ENCODE data around the gene NTM.
A peak's percentile ranks its signal among the peaks of the same experiment; 100 is the strongest.

Gene NTM

DNA sequence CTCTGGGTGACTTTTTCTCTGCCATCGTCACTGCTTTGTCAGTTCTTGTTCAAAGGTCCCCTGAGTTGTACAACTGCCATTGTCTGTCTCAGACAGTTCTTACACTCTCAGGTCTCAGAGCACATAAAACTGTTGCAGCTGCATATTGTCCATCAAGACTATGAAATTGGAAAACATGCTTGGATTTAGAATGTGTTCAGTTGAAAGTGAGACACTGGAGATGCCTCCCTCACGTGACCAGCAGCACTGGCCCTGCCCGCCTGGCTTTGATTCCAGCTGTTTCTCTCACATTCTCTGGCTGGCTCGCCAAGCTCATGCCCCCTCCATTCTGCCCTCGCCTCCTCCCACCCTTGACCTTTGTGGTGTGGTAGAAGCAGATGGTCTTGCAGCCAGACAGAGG is 244.2 kb downstream of the NTM start:
- DNase-seq, result no peak

DNA sequence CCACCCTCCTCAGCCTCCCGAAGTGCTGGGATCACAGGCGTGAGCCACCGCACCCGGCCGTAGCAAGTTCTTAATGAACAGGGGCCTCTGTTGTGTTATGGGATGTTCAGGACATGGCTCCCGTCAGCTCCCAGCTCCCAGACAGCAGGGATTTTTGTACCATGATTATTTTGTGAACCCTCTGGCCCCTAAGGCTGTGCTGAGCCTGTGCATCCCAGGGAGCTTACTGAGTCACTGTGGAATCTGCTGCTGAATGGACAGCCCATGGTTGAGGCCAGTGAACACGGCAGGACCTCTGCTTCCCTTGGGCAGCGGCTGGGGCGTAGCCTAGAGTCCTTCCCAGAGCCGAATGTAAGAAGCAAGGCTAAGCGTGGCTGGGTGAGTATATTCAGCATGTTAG is 245.2 kb downstream of the NTM start:
- no peak for DNase-seq

DNA sequence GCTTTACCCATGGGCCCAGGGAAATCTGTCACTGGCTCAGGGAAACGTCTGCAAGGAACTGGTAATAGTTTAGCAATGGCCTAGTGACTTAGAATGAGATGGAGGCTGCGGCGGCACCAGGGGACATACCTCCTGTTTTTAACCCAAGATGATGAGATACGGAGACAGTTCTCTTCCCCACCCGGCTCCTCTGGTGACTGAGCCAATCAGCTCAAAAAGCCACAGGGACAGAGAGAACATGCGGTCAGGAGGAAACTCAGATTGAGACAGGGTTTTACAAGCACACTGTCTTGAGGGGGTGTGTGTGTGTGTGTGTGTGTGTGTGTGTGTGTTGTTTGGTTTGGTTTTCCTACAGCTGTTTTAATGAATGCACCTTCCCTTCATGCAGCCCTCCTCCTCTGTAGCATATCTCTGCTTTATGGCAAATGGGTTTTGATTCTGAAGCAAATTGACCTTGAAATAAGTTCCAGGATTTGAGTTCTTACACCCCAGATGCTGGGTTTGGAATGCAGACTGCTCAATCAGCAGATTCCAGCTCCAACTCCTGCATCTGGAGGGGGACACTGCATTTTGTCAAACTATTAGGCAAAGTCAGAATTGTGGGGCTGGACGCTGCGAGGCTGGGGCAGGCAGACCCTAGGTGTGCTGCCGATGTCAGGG is 246.2 kb downstream of the NTM start:
- DNase-seq, result no peak

DNA sequence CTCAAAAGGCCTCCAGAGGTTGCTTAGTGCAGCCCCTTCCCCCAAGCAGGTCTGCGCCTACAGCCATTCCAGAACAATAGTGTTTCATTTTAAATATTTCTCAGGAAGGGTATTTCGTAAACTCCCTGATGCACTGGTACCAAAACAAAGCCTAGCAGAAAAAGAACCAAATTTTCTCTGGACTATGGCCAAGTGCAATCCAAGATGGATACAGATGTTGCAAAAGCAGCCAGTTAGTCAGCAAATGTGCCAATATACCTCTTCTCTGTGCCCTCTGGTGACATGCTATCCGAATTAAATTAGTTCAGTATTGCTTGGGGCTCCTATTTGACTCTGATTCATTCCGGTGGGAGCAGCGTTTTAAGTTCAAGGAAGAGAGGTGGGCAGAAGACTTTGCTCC is 247.8 kb downstream of the NTM start:
- DNase-seq, result no peak

DNA sequence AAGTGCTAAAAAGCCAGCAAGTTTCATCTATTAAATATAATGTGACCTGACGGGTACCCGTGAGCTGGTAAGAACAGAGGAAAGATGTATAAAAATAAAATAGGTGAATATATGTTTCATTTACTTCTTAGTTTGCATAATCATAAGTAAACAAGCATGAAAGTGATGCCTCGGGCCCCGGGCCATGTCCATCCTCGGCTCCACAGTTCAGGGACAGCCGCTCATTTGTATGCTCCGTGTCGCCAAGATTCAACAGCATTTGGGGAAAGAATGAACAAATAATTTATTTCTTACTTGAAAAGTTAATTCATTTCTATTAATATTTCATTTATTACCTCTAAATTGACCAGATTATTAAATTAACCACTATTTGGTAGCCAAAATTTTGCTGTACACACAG is 251.8 kb downstream of the NTM start:
- no peak for DNase-seq

DNA sequence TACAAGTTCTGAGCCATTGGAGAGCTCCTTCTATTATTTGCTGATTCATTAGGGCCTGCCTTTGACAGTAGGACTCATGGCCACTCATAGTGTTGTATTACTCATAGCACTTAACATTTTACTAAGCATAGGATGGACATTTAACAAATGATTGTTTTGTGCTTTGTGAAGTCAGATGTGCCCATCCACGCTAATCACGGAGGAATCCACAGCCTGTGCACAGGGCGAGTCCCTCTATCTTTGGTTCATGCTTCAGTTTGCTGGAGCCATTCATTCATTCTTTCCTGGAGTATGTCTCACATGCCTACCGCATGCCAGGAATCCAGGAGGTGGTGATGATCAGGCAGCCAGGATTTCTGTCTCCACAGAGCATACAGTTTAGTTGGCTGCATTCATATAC is 254.1 kb downstream of the NTM start:
- DNase-seq, result no peak

DNA sequence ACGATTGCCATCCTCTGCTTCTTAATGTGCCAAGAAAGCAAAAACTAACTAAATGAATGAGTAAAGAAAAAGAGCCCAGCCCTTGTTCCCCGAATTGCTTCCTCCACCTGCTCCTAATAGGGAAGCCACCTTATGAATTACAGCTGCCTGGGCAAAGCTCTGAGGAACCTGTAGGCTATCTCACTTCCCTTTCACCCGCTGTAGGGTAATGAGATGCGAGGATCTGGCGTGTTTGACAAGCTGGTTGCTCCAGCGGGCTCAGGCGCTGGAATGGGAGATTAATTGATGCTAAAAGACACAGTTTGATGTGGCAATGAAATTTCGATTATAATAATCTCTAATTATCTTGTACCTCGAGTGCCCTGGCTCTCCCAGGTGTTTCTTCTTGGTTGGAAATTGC is 256.4 kb downstream of the NTM start:
- DNase-seq, result no peak

DNA sequence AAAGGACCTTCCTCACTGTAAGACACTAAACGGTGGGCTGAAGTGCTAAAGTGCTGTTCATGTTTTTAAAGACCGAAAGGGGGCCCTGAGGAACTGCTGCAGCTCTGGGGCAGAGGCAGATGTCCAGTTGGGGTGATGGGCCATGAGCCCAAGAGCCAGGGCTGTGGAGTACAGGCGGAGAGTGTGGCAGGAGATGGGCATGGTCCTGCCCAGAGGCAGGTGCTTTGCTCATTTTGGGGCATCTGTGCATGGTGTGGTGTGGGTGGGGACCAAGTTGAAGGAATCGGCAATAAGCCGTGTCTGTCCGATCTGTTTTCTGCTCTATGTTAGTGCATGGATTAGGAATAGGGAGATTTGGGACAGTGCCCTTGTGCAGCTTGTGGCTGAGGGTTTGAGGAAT is 258.3 kb downstream of the NTM start:
- DNase-seq, result no peak

DNA sequence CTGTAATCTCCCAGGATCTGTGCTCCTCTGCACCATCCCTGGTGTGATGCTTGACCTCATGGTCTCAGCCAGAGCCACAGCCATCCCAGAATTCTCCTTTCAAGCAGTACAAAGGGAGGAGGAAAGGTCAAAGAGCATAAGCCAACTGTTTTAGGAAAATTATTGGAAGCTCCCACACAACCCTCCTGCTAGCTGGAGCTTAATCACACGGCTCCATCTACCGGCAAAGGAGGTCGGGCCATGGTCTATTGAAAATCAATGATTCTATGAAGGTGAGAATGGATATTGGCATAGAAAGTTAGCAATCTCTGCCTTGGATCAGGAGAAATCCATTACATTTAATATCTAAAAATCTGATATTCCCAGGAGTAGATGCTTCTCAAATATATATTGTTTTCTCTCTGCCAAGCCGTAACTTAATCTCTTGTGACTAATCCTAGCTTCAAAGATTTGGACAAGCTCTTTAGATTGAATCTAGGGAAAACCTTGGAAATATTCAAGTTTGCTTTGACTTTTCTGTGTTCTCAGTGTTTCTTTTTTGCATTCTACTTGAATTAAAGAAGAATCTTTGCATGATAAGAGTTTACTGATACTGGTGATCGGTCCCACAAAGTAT is 259.6 kb downstream of the NTM start:
- no peak for DNase-seq

DNA sequence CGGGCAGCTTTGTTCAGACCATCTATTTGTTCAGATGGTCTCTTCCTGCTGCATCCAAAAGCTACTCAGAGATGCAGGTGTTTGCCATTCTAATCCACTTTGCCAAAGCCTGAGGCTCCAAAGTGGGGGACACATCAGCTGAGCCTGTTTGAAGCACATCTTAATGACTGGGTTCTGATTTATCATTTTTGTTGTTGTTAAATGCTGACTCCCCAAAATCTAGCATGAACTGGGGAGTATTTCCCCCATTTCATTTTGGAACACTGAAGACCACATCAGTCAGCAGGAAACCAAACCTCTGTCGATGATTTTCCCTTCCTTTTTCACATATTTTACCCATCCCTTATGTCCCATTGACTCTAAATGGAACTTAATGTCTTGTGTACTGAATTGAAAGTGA is 262.6 kb downstream of the NTM start:
- DNase-seq, result no peak

DNA sequence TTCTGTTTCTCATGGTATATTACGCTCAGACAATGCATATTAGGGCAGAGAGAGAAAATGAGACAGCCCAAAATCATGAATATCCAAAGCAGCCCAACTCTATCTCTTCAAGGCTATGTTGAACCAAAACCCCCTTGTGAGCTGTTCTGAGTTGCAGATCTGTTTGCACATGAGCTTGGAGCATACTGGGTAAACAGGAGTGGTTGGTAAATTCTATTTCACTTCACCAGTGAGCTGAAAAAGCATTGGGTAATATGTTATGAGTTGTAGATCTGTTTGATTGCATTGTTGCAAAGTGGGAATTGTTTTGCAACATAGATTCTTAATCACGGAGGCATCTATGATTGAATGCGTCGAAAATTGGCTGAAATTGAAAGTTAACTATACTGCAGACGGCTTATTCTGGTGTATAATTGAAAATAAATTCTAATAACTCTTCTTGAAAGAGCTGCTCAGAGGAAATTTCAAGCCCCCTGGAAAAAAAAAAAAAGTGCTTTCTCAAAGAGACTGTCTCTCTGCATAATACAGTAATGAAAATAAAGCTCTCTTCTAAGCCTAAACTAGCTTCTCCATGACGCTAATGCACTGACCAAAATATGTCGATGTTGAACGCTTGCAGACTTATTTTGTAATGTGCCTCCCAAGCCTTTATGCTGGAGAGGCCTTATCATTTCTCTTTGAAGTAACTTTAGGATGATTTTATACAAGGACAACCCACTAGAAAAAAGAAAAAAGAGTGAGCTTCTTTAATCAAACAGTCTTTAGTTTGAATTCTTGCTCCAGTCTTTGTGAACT is 263.7 kb downstream of the NTM start:
- no peak for DNase-seq

DNA sequence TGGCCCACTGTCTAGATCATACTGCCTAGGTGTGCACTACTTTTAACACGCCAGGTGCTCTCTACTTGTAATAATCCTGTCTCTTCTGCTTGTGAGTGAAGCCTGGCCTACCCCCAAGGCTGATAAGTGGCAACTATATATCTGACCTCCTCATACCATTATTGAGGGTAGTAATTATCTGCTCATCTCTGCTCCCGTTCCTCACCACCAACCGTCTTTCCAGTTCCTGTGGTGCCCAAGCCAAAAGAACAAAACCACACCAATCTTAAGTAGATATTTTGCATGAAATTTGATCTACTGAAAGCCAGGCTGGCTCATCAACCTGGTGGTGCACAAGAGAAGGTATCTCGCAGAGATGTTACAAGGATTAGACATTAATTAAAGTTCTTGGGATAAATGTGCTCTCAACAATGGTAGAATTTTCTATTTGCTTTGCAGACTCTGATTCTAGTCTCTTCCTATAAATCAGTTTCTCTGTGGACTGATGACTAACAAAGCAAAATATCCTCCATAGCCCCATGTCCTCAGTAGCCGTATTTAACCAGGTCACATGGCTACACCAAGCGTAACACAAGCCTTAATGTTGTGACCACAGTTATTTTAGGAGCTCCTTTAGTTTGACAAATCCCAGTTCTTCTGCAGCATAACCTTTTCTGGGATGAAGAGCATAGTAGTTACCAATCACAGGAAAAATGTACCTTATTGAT is 267.2 kb downstream of the NTM start:
- DNase-seq, result peak; percentile 47

DNA sequence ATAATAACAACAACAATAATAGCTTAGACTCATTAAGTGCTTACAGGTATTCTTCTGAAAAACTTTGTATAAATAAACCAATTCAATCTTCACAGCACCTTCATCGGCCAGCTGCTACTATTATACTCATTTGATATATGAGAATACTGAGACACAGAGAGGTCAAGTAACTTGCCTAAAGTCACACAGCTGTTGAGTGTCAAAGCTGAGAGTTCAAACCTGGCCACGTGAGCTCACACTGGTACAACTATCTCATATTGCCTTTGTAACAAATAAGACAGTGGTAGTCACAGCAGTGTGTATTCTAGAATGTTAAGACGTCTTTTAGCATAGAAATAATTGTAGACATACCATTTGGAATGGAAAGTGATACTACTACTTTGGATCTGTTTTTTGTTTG is 268.5 kb downstream of the NTM start:
- DNase-seq, result no peak

DNA sequence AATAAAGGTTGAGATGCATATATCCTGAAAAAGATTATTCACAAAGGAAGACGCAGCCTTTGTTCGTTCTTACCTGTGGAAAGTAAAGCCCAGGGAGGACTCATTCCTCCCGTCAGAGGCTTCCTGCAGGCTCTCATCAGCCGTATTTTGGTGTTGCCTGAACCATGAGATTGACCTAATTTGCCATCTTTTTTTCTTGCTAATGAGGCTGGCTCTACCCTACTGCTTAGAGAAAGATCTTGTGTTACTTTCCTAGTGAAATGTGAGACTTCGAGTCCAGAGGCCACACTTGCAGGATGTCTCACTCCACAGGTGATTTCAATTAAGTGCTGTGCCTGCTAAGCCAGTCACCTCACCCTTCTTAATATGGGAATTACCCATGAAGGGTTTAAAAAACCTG is 269.9 kb downstream of the NTM start:
- DNase-seq, result peak; percentile 11

DNA sequence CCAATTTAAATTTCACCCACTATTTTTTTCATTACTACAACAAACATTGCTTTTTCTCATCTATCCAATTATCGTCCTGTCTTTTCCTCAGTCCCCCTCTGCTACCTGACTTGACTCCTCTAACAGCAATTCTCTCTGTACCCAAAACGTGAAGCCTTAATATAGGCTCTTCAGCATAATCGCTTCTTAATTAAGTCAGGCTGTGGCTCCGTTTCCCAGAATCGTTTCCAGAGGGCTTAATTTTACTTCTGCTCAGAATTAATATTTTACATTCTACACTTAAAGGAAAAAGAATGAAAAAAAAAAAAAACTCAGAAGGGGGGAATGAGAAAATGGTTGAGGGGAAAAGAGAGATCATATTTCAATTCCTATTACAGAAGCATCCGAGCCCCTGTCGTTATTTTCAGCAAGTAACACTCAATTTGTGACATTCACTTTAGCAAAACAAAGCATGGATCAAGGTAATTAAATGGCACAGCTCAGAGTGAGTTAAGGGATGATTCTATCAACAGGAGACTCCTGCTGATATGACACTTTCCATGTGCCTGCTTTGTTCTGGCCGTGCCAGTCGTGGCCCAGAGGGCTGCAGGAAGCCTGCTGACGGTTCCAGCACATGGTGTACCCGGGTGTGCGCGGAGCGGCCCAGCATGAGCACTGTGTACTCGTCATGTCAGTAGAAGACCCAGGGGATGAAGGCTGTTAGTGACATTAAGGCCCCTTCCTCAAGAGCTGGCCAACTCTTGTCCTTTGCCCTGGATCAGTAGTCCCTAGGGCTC is 272.5 kb downstream of the NTM start:
- DNase-seq, result peak; percentile 26

DNA sequence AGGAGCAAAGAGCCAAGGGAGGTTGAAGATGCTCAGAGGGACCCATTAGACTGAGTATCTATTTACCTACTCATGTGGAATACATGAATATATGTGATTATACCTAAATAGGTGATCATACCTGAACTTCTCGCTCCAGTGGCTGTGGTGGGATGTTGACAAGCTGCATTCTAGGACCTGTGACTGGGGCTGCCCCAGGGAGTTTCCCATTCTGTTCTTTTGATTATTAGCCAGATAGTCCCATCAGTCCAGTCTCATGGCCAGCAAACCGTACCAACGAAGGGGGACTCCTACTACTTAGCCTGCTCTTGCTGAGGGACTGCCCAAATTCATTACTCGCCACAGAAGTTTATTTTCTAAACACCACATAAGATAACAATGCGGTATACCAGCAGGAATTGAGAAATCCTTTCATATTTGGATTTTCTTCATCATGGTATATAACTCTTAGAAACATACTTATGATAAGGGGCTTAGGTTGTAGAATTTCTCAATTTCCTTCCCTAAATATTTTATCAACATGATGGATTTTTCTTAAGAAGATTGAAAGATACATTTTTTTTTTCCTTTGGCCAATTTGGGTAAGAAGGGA is 273.9 kb downstream of the NTM start:
- no peak for DNase-seq

DNA sequence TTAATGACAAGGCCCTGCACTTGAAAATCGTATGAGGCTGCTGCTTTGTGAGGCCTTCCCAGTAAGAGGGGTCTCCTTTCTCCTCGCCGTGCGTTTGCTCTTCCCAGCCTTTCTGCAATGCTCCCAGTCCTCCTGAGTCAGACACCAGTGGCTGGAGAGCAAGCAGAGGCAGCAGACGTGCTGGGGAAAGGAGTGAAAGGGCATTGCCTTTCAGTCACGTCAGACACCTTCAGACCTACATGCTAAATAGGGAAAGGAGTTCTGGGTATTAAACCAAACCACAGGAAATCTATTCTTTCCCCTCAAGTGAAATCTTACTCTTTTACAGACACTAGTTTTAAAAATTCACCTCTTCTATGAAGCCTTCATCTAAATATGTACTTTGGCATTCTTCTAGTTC is 274.8 kb downstream of the NTM start:
- DNase-seq, result no peak

DNA sequence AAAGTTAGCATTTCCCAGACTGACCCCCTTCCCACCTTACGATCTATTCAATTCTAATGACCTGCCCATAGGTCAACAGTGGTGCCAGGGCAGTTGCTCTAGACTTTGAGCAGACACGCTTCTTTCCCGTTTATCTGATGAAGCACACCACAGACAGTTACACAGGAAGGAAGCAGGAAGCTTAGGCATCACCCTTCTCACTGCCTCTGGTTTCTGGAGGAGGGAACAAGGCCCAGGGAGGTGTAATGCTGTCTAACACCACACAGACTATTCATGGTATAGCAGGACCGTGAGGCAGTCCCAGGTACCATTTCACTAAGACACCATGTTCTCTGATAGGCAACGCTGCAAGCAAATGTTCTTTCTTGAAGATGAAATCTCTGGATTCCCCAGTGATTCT is 279.4 kb downstream of the NTM start:
- no peak for DNase-seq

DNA sequence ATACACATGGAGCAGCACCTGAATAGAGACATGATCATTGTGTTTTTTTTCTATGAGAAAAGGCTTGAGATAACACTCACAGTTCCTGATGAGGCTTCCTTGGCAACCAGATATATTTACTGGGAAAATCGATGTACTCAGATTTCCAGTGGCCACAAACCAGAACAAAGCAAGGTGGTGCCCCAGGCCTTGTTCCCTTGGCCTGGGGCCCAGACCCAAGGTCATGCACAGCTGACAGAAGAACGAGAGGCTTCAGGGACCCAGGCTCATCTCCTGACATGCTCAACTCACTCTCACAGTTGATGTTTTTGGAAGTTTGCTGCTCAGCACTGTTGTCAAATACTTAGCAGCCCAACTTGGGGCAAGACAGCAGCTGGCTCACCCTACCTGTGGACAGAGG is 281.8 kb downstream of the NTM start:
- no peak for DNase-seq

DNA sequence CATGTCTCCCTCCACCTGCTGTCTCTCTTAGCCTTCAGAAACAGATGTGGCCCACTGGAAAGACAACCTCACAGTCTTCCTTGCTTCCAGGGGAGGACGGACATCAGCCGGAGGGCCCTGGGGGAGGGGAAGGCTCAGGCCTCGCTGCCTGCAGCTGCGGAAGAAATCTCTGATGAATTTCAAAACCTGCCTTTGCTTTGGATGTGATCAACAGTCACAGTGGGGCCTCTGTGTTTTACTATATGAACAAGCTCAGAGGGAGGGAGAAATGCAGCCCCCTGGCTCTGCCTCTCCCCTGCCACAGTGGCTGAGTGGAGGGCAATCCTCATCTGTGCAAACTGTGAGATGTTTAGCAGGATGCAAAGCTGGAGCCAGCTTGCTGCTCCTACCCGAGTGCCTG is 282.8 kb downstream of the NTM start:
- no peak for DNase-seq

DNA sequence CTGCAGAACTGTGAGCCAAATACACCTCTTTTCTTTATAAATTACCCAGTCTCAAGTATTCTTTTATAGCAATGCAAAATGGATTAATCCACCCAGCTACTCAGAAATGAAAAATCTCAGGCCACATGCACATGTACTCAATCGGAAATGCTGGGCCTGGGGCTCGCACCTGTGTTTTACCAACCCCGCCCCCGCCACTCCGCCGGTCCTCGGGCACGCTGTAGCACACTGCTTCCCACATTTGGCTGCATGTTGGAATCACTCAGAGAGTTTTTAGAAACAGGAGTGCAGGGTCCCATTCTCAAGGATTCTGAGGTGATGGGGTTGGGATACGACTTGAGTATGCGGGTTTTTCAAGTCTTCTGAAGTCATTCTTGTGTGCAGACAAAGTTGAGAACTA is 284.4 kb downstream of the NTM start:
- DNase-seq, result no peak

DNA sequence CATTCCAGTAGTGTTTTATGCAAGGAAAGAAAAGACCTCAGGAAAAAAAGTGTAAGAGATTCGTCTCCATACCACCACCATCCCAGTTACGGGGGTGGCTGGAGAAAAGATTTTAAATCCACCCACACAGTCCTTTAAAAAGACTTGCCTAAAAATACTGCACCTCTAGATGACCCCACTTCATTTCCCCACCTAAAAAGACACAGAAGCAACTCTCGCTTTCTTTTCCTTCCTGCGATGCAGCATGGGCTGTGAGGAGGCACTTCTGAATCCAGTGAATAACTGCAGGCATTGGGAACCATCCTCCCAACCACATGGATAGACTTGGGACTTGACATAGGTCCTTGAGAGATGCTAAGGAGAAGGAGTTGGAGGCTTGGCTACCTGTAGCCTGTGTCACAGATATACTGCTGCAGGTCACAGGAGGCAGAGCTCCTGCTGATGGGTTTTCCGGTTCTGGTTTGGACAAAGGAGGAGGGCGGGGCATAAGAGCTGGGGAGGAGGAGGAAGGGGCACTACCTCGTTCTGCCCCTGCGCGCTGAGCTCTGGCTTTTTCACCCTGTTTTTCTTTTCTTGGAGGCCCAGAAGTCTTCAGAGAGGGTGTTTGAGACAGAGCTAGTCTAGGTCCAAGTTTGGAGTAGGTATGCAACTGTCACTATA is 285.9 kb downstream of the NTM start:
- DNase-seq, result peak; percentile 19
